ENCODE results near the gene SYNPO2.

Gene SYNPO2

DNA sequence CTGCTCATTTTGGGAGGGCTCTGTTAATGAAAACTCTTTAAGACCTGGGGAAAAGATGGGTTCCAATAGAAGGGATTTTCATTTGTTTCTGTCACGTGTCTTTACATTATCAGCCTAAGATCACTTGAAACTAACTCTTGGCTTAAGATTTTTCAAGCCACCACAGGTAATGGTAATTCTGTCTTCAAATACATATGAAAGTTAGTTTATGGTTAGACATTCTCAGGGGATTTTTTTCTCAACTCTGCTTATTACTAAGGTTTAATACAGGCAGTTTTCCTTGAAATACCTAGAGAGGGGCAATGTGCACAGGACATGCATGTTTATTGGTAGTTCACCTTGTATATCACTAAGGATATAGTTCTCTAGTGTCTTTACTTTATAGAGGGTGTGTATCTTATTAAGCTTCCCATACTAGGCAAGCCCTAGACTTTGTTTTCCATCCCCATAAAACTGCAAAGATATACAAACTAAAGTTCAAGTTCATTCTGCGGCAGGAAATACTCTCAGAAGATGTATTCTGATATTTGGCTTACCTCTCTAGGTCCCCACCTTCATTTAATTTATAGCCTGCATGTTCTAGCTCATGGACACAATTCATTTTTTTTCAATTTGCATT is 208.7 kb downstream of the SYNPO2 start:
- H3K27ac ChIP-seq (ENCODE audit: low read length, poor library complexity, severe bottlenecking) = no peak overlapping the region
- no peak overlapping the region for H3K4me3 ChIP-seq (ENCODE audit: insufficient read depth in 1 of 2, low read depth in 1 of 2, low read length in 2 of 2)
- no peak overlapping the region for H3K18ac ChIP-seq (ENCODE audit: low read depth in 1 of 2, low read length in 2 of 2)
- no peak overlapping the region for H2BK5ac ChIP-seq (ENCODE audit: low read depth, low read length, poor library complexity, severe bottlenecking)
- H3K4me1 ChIP-seq (ENCODE audit: control insufficient read depth, insufficient read depth, low read depth, low read length) = no peaks in the 10 kb centered on the region
- WGBS = 90% methylated on average over 1 of the region's 2 CpGs
- H3K9me3 ChIP-seq (ENCODE audit: control insufficient read depth, low read length) = no peaks in the 10 kb centered on the region
- peak overlapping the region; percentile 73 for H3K9ac ChIP-seq (ENCODE audit: low read length)
- H2AK5ac ChIP-seq (ENCODE audit: low read length, severe bottlenecking) = no peak overlapping the region
- H3K27me3 ChIP-seq (ENCODE audit: control insufficient read depth in 1 of 2, insufficient read depth in 1 of 2, low read length in 2 of 2) = no peaks in the 10 kb centered on the region
- no peak overlapping the region for H3K4me2 ChIP-seq (ENCODE audit: low read length, poor library complexity, severe bottlenecking)
- no peak for DNase-seq
- no peak overlapping the region for H4K8ac ChIP-seq (ENCODE audit: low read length)
- H3K36me3 ChIP-seq (ENCODE audit: control insufficient read depth in 1 of 2, insufficient read depth in 2 of 2, low read depth in 1 of 2, low read length in 2 of 2) = no peaks in the 10 kb centered on the region
- H4K91ac ChIP-seq (ENCODE audit: low read length) = no peak overlapping the region
- H2AFZ ChIP-seq (ENCODE audit: low read depth, low read length) = no peak overlapping the region
- no peak overlapping the region for H3K14ac ChIP-seq (ENCODE audit: low read length in 2 of 2)
- no peak overlapping the region for H3K23ac ChIP-seq (ENCODE audit: low read length in 2 of 2)
- H2BK120ac ChIP-seq (ENCODE audit: low read depth, low read length) = no peak overlapping the region
- no peaks in the 10 kb centered on the region for H3K79me1 ChIP-seq (replicated peaks; ENCODE audit: low read length, poor library complexity, severe bottlenecking)
- no peak overlapping the region for H3K4ac ChIP-seq (ENCODE audit: low read depth in 1 of 2, low read length in 2 of 2)
- H2BK12ac ChIP-seq (ENCODE audit: low read length in 2 of 2) = no peak overlapping the region
- H2BK15ac ChIP-seq (ENCODE audit: low read depth, poor library complexity, severe bottlenecking) = no peak overlapping the region

DNA sequence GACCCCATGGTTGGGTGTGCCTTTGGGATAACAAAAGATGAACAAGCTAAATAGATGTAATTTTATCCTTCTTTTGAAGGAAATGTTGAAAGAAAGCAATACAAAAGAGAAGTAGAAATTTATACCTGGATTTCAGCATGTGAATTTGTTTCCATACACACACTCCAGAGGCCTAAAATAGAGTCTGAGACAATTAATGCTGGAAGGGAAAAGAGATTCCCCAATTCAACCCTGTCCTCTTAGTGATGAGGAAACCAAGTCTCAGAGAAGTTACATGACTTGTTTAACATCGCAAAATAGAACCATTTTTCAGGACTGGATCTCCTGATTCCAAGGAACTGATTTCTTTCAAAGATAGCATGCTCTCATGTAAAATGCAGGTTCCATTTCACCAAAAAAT is 209.7 kb downstream of the SYNPO2 start:
- no peaks in the 10 kb centered on the region for H3K27me3 ChIP-seq (ENCODE audit: control insufficient read depth in 1 of 2, insufficient read depth in 1 of 2, low read length in 2 of 2)
- H4K91ac ChIP-seq (ENCODE audit: low read length) = no peak overlapping the region
- H2AFZ ChIP-seq (ENCODE audit: low read depth, low read length) = no peak overlapping the region
- H3K9ac ChIP-seq (ENCODE audit: low read length) = peak overlapping the region; percentile 73
- no peak overlapping the region for H4K8ac ChIP-seq (ENCODE audit: low read length)
- no peak overlapping the region for H2BK5ac ChIP-seq (ENCODE audit: low read depth, low read length, poor library complexity, severe bottlenecking)
- H2BK12ac ChIP-seq (ENCODE audit: low read length in 2 of 2) = no peak overlapping the region
- no peak overlapping the region for H3K18ac ChIP-seq (ENCODE audit: low read depth in 1 of 2, low read length in 2 of 2)
- H3K4me1 ChIP-seq (ENCODE audit: control insufficient read depth, insufficient read depth, low read depth, low read length) = no peaks in the 10 kb centered on the region
- no peak overlapping the region for H3K4ac ChIP-seq (ENCODE audit: low read depth in 1 of 2, low read length in 2 of 2)
- no peak overlapping the region for H3K4me3 ChIP-seq (ENCODE audit: insufficient read depth in 1 of 2, low read depth in 1 of 2, low read length in 2 of 2)
- no peak for DNase-seq
- H3K79me1 ChIP-seq (replicated peaks; ENCODE audit: low read length, poor library complexity, severe bottlenecking) = no peaks in the 10 kb centered on the region
- no peak overlapping the region for H3K4me2 ChIP-seq (ENCODE audit: low read length, poor library complexity, severe bottlenecking)
- no peaks in the 10 kb centered on the region for H3K36me3 ChIP-seq (ENCODE audit: control insufficient read depth in 1 of 2, insufficient read depth in 2 of 2, low read depth in 1 of 2, low read length in 2 of 2)
- H3K27ac ChIP-seq (ENCODE audit: low read length, poor library complexity, severe bottlenecking) = no peak overlapping the region
- 100% methylated on average over 1 of the region's 1 CpG for WGBS
- no peak overlapping the region for H2BK120ac ChIP-seq (ENCODE audit: low read depth, low read length)
- H2BK15ac ChIP-seq (ENCODE audit: low read depth, poor library complexity, severe bottlenecking) = no peak overlapping the region
- no peaks in the 10 kb centered on the region for H3K9me3 ChIP-seq (ENCODE audit: control insufficient read depth, low read length)
- no peak overlapping the region for H2AK5ac ChIP-seq (ENCODE audit: low read length, severe bottlenecking)
- H3K14ac ChIP-seq (ENCODE audit: low read length in 2 of 2) = no peak overlapping the region
- H3K23ac ChIP-seq (ENCODE audit: low read length in 2 of 2) = no peak overlapping the region

DNA sequence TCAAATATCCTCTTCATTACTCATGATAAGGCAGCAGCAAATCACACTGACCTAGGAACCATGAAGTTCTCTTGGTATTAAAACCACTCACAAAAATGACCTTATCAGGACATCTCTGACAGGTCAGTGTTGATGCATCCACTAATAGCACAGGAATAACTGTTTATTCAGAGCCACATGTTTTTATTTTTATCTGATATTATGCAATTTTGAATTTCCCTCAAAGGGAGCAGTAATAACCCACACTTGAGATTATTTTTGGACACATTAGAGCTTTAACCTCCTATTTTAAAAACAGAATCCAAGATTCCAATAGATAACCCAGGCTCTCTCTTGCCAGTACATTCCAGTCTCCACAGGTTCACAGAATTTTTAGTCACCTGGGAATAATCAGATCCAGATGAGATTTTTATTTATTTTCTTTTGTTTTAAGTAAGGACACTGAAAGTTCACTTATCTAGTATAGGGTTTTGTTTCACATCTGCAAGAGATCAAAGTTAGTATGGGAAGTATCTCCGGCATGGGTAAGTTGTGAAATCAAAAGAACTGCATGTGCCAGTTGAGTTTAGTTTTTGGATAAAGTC is 210.7 kb downstream of the SYNPO2 start:
- Histone ChIP-seq H2BK12ac (ENCODE audit: low read length in 2 of 2) (no peak overlapping the region), H3K9me3 (ENCODE audit: control insufficient read depth, low read length) (no peaks in the 10 kb centered on the region), H3K4me1 (ENCODE audit: control insufficient read depth, insufficient read depth, low read depth, low read length) (no peaks in the 10 kb centered on the region), H3K14ac (ENCODE audit: low read length in 2 of 2) (no peak overlapping the region), H3K18ac (ENCODE audit: low read depth in 1 of 2, low read length in 2 of 2) (no peak overlapping the region), H3K4ac (ENCODE audit: low read depth in 1 of 2, low read length in 2 of 2) (no peak overlapping the region), H3K79me1 (replicated peaks; ENCODE audit: low read length, poor library complexity, severe bottlenecking) (no peaks in the 10 kb centered on the region), H4K8ac (ENCODE audit: low read length) (no peak overlapping the region), H2BK5ac (ENCODE audit: low read depth, low read length, poor library complexity, severe bottlenecking) (no peak overlapping the region), H3K4me2 (ENCODE audit: low read length, poor library complexity, severe bottlenecking) (no peak overlapping the region), H3K4me3 (ENCODE audit: insufficient read depth in 1 of 2, low read depth in 1 of 2, low read length in 2 of 2) (no peak overlapping the region), H3K9ac (ENCODE audit: low read length) (peak overlapping the region; percentile 73), H2BK15ac (ENCODE audit: low read depth, poor library complexity, severe bottlenecking) (no peak overlapping the region), H3K36me3 (ENCODE audit: control insufficient read depth in 1 of 2, insufficient read depth in 2 of 2, low read depth in 1 of 2, low read length in 2 of 2) (no peaks in the 10 kb centered on the region), H2AK5ac (ENCODE audit: low read length, severe bottlenecking) (no peak overlapping the region), H2AFZ (ENCODE audit: low read depth, low read length) (no peak overlapping the region), H2BK120ac (ENCODE audit: low read depth, low read length) (no peak overlapping the region), H3K27me3 (ENCODE audit: control insufficient read depth in 1 of 2, insufficient read depth in 1 of 2, low read length in 2 of 2) (no peaks in the 10 kb centered on the region), H3K23ac (ENCODE audit: low read length in 2 of 2) (no peak overlapping the region), H4K91ac (ENCODE audit: low read length) (no peak overlapping the region), H3K27ac (ENCODE audit: low read length, poor library complexity, severe bottlenecking) (no peak overlapping the region)
- 50% methylated on average over 1 of the region's 1 CpG for WGBS
- DNase-seq = peak; percentile 67

DNA sequence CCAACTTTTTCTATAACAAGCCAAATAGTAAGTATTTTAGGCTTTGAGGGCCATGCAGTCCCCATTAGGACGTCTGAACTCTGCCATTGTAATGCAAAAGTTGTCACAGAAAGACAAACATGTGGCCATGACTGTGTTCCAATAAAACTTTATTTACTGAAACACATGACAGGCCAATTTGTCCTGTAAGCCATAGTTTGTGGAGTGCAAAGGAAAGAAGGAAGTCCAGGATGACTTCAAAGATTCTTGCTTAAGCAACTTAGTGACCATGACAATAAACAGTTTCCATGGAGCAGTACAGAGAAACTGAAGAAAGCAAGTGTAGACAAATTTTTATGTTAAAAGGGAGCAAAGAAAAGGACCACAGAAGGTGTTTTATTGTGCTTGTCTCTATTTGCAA is 212.0 kb downstream of the SYNPO2 start:
- H4K8ac ChIP-seq (ENCODE audit: low read length) = no peak overlapping the region
- peak; percentile 70 for DNase-seq
- no peak overlapping the region for H3K4me3 ChIP-seq (ENCODE audit: insufficient read depth in 1 of 2, low read depth in 1 of 2, low read length in 2 of 2)
- H3K4me2 ChIP-seq (ENCODE audit: low read length, poor library complexity, severe bottlenecking) = no peak overlapping the region
- 22% methylated on average over 1 of the region's 1 CpG for WGBS
- H2BK15ac ChIP-seq (ENCODE audit: low read depth, poor library complexity, severe bottlenecking) = no peak overlapping the region
- H4K91ac ChIP-seq (ENCODE audit: low read length) = no peak overlapping the region
- no peaks in the 10 kb centered on the region for H3K79me1 ChIP-seq (replicated peaks; ENCODE audit: low read length, poor library complexity, severe bottlenecking)
- H2AK5ac ChIP-seq (ENCODE audit: low read length, severe bottlenecking) = no peak overlapping the region
- no peaks in the 10 kb centered on the region for H3K9me3 ChIP-seq (ENCODE audit: control insufficient read depth, low read length)
- H3K14ac ChIP-seq (ENCODE audit: low read length in 2 of 2) = no peak overlapping the region
- no peak overlapping the region for H3K4ac ChIP-seq (ENCODE audit: low read depth in 1 of 2, low read length in 2 of 2)
- H3K9ac ChIP-seq (ENCODE audit: low read length) = no peak overlapping the region
- no peak overlapping the region for H2BK12ac ChIP-seq (ENCODE audit: low read length in 2 of 2)
- H3K36me3 ChIP-seq (ENCODE audit: control insufficient read depth in 1 of 2, insufficient read depth in 2 of 2, low read depth in 1 of 2, low read length in 2 of 2) = no peaks in the 10 kb centered on the region
- no peak overlapping the region for H3K18ac ChIP-seq (ENCODE audit: low read depth in 1 of 2, low read length in 2 of 2)
- no peak overlapping the region for H3K27ac ChIP-seq (ENCODE audit: low read length, poor library complexity, severe bottlenecking)
- H3K27me3 ChIP-seq (ENCODE audit: control insufficient read depth in 1 of 2, insufficient read depth in 1 of 2, low read length in 2 of 2) = no peaks in the 10 kb centered on the region
- no peak overlapping the region for H3K23ac ChIP-seq (ENCODE audit: low read length in 2 of 2)
- no peak overlapping the region for H2BK120ac ChIP-seq (ENCODE audit: low read depth, low read length)
- H2AFZ ChIP-seq (ENCODE audit: low read depth, low read length) = no peak overlapping the region
- H3K4me1 ChIP-seq (ENCODE audit: control insufficient read depth, insufficient read depth, low read depth, low read length) = no peaks in the 10 kb centered on the region
- H2BK5ac ChIP-seq (ENCODE audit: low read depth, low read length, poor library complexity, severe bottlenecking) = no peak overlapping the region

All from mesenchymal stem cell (in vitro differentiated cells and primary cell).